PC-9 (cell line): ENCODE results near the gene EYA2. TPM values are rescaled to one million over a fixed set of nuclear protein-coding genes. Genes with fewer than 3 reads are reported as not detected.

Experiments
- BruUV-seq: library from RNA; stranded (reverse); fragments of 400-500 nt; replicated peaks from 2 replicates; lab custom pipeline; 2021; lab: Mats Ljungman, UMichigan
- CTCF ChIA-PET: fragments of 300-600 bp; sonication (Branson Sonifier 250); formaldehyde crosslinking; loops from one replicate; lab custom pipeline; 2022; ENCODE audit warnings: antibody characterized with exemption; lab: Charles Lee
- POLR2A ChIA-PET: fragments of 300-600 bp; sonication (Branson Sonifier 250); formaldehyde crosslinking; loops from one replicate; lab custom pipeline; 2022; ENCODE audit warnings: antibody characterized with exemption; ENCODE audit not compliant: unreplicated experiment; lab: Charles Lee
- DNase-seq, 2 experiments: peaks; one replicate each; pipeline versions ENCODE4 v3.0.0 to v3.0.0-alpha.2; 2015 to 2022; ENCODE audit warnings: mixed read lengths in 1 of 2
- H2AFZ ChIP-seq: fragments of 200-600 bp; sonication (generic); 2 replicates; pipeline ENCODE4 v1.8.1; 2017; ENCODE audit warnings: antibody characterized with exemption
- H3F3A ChIP-seq: fragments of 200-600 bp; sonication (generic); 2 replicates; pipeline ENCODE4 v1.8.1; 2017; ENCODE audit warnings: antibody characterized with exemption, mild to moderate bottlenecking, low read depth; ENCODE audit not compliant: insufficient read depth
- H3K27ac ChIP-seq: fragments of 200-600 bp; sonication (generic); 2 replicates; pipeline ENCODE4 v1.6.1; 2016; ENCODE audit warnings: mixed run types
- H3K27me3 ChIP-seq: fragments of 200-600 bp; sonication (generic); 2 replicates; pipeline ENCODE4 v1.6.1; 2016; ENCODE audit warnings: low read depth, mixed run types; ENCODE audit not compliant: insufficient read depth
- H3K36me3 ChIP-seq: fragments of 200-600 bp; sonication (generic); 2 replicates; pipeline ENCODE4 v1.6.1; 2016; ENCODE audit warnings: low read depth, mixed run types
- H3K4me1 ChIP-seq: fragments of 200-600 bp; sonication (generic); replicated peaks from 2 replicates; pipeline ENCODE4 v1.6.1; 2016; ENCODE audit warnings: mixed run types; ENCODE audit not compliant: insufficient read depth
- H3K4me2 ChIP-seq: fragments of 200-600 bp; sonication (generic); 2 replicates; pipeline ENCODE4 v1.6.1; 2017; ENCODE audit warnings: mixed run types
- H3K4me3 ChIP-seq: fragments of 200-600 bp; sonication (generic); 2 replicates; pipeline ENCODE4 v1.6.1; 2016; ENCODE audit warnings: mixed run types
- H3K79me2 ChIP-seq: fragments of 200-600 bp; sonication (generic); 2 replicates; pipeline ENCODE4 v1.6.1; 2017; ENCODE audit warnings: low read depth, mixed run types
- H3K9me2 ChIP-seq: fragments of 200-600 bp; sonication (generic); 2 replicates; pipeline ENCODE4 v1.8.1; 2017; ENCODE audit warnings: mild to moderate bottlenecking; ENCODE audit not compliant: insufficient read depth
- H3K9me3 ChIP-seq: fragments of 200-600 bp; sonication (generic); 2 replicates; pipeline ENCODE4 v1.8.1; 2016; ENCODE audit warnings: low read depth; ENCODE audit not compliant: insufficient read depth
- H4K20me1 ChIP-seq: fragments of 200-600 bp; sonication (generic); 2 replicates; pipeline ENCODE4 v1.8.1; 2017; ENCODE audit not compliant: insufficient read depth
- CTCF ChIP-seq: fragments of 200-600 bp; sonication (generic); conservative IDR thresholded peaks from 2 replicates; pipeline ENCODE4 v1.6.1; 2017; ENCODE audit warnings: mixed run types, antibody characterized with exemption, mild to moderate bottlenecking, moderate library complexity
- EZH2 ChIP-seq: fragments of 200-600 bp; sonication (generic); IDR thresholded peaks from 2 replicates; pipeline ENCODE4 v1.8.0; 2017; ENCODE audit warnings: antibody characterized with exemption, low read depth
- intact Hi-C: fragments of 100-400 bp; cut with micrococcal nuclease; formaldehyde crosslinking; loops from one replicate; pipeline ENCODE4 v1.10.0; 2022; ENCODE audit not compliant: unreplicated experiment
- total RNA-seq: library from RNA; stranded (reverse); gene quantifications from 2 replicates; pipeline ENCODE4 v1.2.3, GENCODE V29; 2021

The EYA2 gene
- total RNA-seq, 1 experiment from 2014 or later = not detected

- peaks cover 17% of the 10 kb centered on the region; the same call in 1 of the 2 replicates for H3F3A ChIP-seq
- H4K20me1 ChIP-seq = no peaks in the 10 kb centered on the region
- peaks cover 44% of the 10 kb centered on the region for H3K4me1 ChIP-seq
- BruUV-seq = no TSS peak
- POLR2A ChIA-PET = no interaction called here
- peaks cover 6% of the 10 kb centered on the region for H3K9me3 ChIP-seq
- H3K9me2 ChIP-seq = no peaks in the 10 kb centered on the region
- no peak overlapping the region for H3K27ac ChIP-seq
- H3K36me3 ChIP-seq = no peaks in the 10 kb centered on the region
- intact Hi-C loops = no loop called here
- no peak overlapping the region for H3K4me2 ChIP-seq
- H2AFZ ChIP-seq = no peak overlapping the region
- no peaks in the 10 kb centered on the region for H3K79me2 ChIP-seq
- H3K27me3 ChIP-seq = no peaks in the 10 kb centered on the region
- no peak for TF ChIP-seq EZH2
- no peak for TF ChIP-seq CTCF
- no peak for DNase-seq
- CTCF ChIA-PET = no interaction called here
- H3K4me3 ChIP-seq = no peak overlapping the region
These were observed 92.4 kb downstream of the EYA2 start for GRCh38 chr20:46987001-46987400.

DNA sequence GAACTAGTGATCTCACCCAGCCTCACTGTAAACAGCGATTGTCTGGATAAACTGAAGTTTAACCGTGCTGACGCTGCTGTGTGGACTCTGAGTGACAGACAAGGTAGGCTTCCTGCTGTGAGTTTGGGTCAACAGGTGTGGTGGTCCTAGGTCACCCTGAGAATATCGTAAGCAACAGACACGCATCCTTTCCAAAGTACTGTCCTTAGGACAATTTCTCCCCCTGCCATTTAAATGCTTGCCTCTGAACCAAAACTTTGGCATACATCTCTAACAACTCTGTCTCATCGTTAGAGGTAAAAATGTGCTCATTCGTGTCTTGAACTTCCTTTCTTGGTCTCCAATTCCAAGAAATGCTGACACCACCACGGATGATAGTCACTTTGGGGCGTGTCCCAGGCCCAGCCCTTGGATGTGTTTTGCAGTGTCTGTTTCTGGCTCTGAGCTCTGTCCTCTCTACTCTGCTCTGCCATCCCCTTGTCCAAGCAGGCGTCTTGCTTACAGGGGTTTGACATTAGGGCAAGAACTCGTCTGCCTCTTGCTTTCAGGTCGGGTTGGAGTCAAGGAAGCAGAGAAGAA lies 95.5 kb downstream of the EYA2 start:
- POLR2A ChIA-PET = interaction anchor here (0.6 kb wide), 1 partner anchor 49 kb away, joined by 5 read pairs; no protein-coding TSS in a partner anchor
- DNase-seq = no peak
- CTCF ChIA-PET = no interaction called here

GRCh38 chr20:46990596-46991104 lies 96.0 kb downstream of the EYA2 start:
- Histone ChIP-seq H3K9me2 (no peaks in the 10 kb centered on the region), H3K4me2 (peak overlapping the region; percentile 53), H2AFZ (no peak overlapping the region), H3K27ac (no peak overlapping the region; the same call in 1 of the 2 replicates), H3K27me3 (no peaks in the 10 kb centered on the region), H4K20me1 (no peaks in the 10 kb centered on the region), H3K9me3 (no peaks in the 10 kb centered on the region), H3K4me1 (peaks cover 17% of the 10 kb centered on the region), H3K4me3 (no peak overlapping the region), H3K79me2 (no peaks in the 10 kb centered on the region), H3K36me3 (no peaks in the 10 kb centered on the region), H3F3A (peaks cover 17% of the 10 kb centered on the region; the same call in 1 of the 2 replicates)
- intact Hi-C loops = no loop called here
- POLR2A ChIA-PET = interaction anchor here (0.6 kb wide), 2 partner anchors 49 to 232 kb away, joined by 4 to 5 read pairs; no protein-coding TSS in a partner anchor
- TF ChIP-seq CTCF (no peak), EZH2 (no peak)
- CTCF ChIA-PET = no interaction called here
- no TSS peak for BruUV-seq
- DNase-seq = peak in 1 of 2 experiments; percentile 89

More for the DNA sequence above, 95.5 kb downstream of the EYA2 start:
- peak overlapping the region; percentile 25; the same call in 1 of the 2 replicates for H3K27ac ChIP-seq
- H3K36me3 ChIP-seq = no peaks in the 10 kb centered on the region
- no peaks in the 10 kb centered on the region for H3K9me3 ChIP-seq
- no peaks in the 10 kb centered on the region for H3K79me2 ChIP-seq
- peak overlapping the region; percentile 53 for H3K4me2 ChIP-seq
- H3F3A ChIP-seq = peaks cover 17% of the 10 kb centered on the region; the same call in 1 of the 2 replicates
- no peaks in the 10 kb centered on the region for H4K20me1 ChIP-seq
- H3K9me2 ChIP-seq = no peaks in the 10 kb centered on the region
- no peak overlapping the region for H3K4me3 ChIP-seq
- no peaks in the 10 kb centered on the region for H3K27me3 ChIP-seq
- no TSS peak for BruUV-seq
- no peak overlapping the region for H2AFZ ChIP-seq
- intact Hi-C loops = no loop called here
- TF ChIP-seq CTCF (no peak), EZH2 (no peak)
- peaks cover 23% of the 10 kb centered on the region for H3K4me1 ChIP-seq
